HepG2 (cell line): ENCODE results near the gene RARA. TPM values are rescaled to one million over a fixed set of nuclear protein-coding genes. Genes with fewer than 3 reads are reported as not detected.

Source experiments
- ATAC-seq: fragments of 200-7000 bp; cut with Tn5 transposase; 3 replicates; pipeline ENCODE4 v1.9.1; 2020; ENCODE audit warnings: mild to moderate bottlenecking, moderate library complexity
- BruUV-seq: library from RNA; stranded (reverse); fragments of 400-500 nt; replicated peaks from 2 replicates; lab custom pipeline; 2021; lab: Mats Ljungman, UMichigan
- CTCF ChIA-PET: fragments of 300-600 bp; formaldehyde crosslinking; extraction: SDS; loops from one replicate; lab custom pipeline; 2021; ENCODE audit warnings: low total read pairs, inconsistent platforms, low intra/inter-chr PET ratio; lab: Yijun Ruan, JAX
- POLR2A ChIA-PET: fragments of 350-600 bp; sonication (Branson Sonifier 250); formaldehyde crosslinking; loops from one replicate; lab custom pipeline; 2020; ENCODE audit warnings: antibody characterized with exemption, inconsistent platforms; lab: Yijun Ruan, JAX
- DNase-seq: peaks from one replicate; pipeline ENCODE4 v3.0.0-alpha.2; 2015; ENCODE audit warnings: low spot score
- FAIRE-seq: peaks from 3 replicates; lab custom pipeline; 2011; peaks lifted over from hg19 to GRCh38; lab: Jason Lieb, UNC
- H2AFZ ChIP-seq: one replicate; pipeline ENCODE4 v1.6.1; 2011; ENCODE audit warnings: low read length, inconsistent platforms
- H3K27ac ChIP-seq: fragments of 300-600 bp; 3 replicates; pipeline ENCODE4 v1.8.0; 2011; ENCODE audit warnings: mixed run types, mild to moderate bottlenecking, mixed read lengths, low read length, inconsistent platforms; ENCODE audit not compliant: insufficient read depth; ENCODE audit errors: extremely low read length
- H3K27me3 ChIP-seq, 2 experiments: fragments of 200-600 bp in 1 of 2; 2 replicates in 1 of 2; 3 replicates in 1 of 2; pipeline versions ENCODE4 v1.6.0 to v1.8.0; 2011; ENCODE audit warnings: low read length in 2 of 2, mild to moderate bottlenecking in 2 of 2, moderate library complexity in 2 of 2, inconsistent platforms in 1 of 2; ENCODE audit not compliant: insufficient read depth in 2 of 2, control insufficient read depth in 1 of 2
- H3K36me3 ChIP-seq, 2 experiments: fragments of 200-600 bp in 1 of 2; replicated peaks in 1 of 2; 2 replicates in 1 of 2; 3 replicates in 1 of 2; pipeline versions ENCODE4 v1.5.1 to v1.8.0; 2011; ENCODE audit warnings: low read length in 2 of 2, inconsistent platforms in 1 of 2; ENCODE audit not compliant: insufficient read depth in 2 of 2, control insufficient read depth in 1 of 2
- H3K4me1 ChIP-seq: 2 replicates; pipeline ENCODE4 v1.5.1; 2012; ENCODE audit warnings: low read length, inconsistent platforms; ENCODE audit not compliant: insufficient read depth
- H3K4me2 ChIP-seq: 2 replicates; pipeline ENCODE4 v1.6.0; 2011; ENCODE audit warnings: low read depth, low read length, inconsistent platforms
- H3K4me3 ChIP-seq, 3 experiments: fragments of 200-600 bp in 1 of 3; sonication (generic), shearing (Covaris generic) in 1 of 3; replicated peaks in 1 of 3; 2 replicates each; pipeline ENCODE4 v1.5.1; 2011 to 2016; ENCODE audit warnings: low read length in 3 of 3, inconsistent platforms in 2 of 3, low read depth in 2 of 3, mild to moderate bottlenecking in 2 of 3, control low read depth in 1 of 3, mixed read lengths in 1 of 3; ENCODE audit not compliant: insufficient read depth in 1 of 3
- H3K79me2 ChIP-seq: one replicate; pipeline ENCODE4 v1.6.1; 2011; ENCODE audit warnings: low read length, inconsistent platforms; ENCODE audit not compliant: insufficient read depth
- H3K9ac ChIP-seq: 2 replicates; pipeline ENCODE4 v1.6.0; 2011; ENCODE audit warnings: mild to moderate bottlenecking, low read depth, low read length, inconsistent platforms; ENCODE audit not compliant: insufficient read depth
- H3K9me3 ChIP-seq: 2 replicates; pipeline ENCODE4 v1.5.1; 2012; ENCODE audit warnings: mild to moderate bottlenecking, low read length
- H4K20me1 ChIP-seq: 2 replicates; pipeline ENCODE4 v1.6.0; 2011; ENCODE audit warnings: inconsistent platforms, mild to moderate bottlenecking, low read length, moderate library complexity; ENCODE audit not compliant: insufficient read depth
- AGO1 ChIP-seq: fragments of 200-400 bp; formaldehyde crosslinking; IDR thresholded peaks from 2 replicates; pipeline ENCODE4 v1.6.1; 2017; ENCODE audit warnings: mild to moderate bottlenecking, low read depth, low read length, moderate library complexity; ENCODE audit not compliant: poor library complexity, severe bottlenecking
- CENPX ChIP-seq: sonication (generic); formaldehyde crosslinking; IDR thresholded peaks from 2 replicates; pipeline ENCODE4 v1.9.0; 2021; ENCODE audit warnings: mild to moderate bottlenecking, missing genetic modification reagents, moderate library complexity
- GLI4 ChIP-seq: sonication (generic); formaldehyde crosslinking; IDR thresholded peaks from 2 replicates; pipeline ENCODE4 v1.5.1; 2020; ENCODE audit warnings: missing genetic modification reagents, mild to moderate bottlenecking, moderate library complexity, borderline replicate concordance
- KLF15 ChIP-seq: sonication (generic); formaldehyde crosslinking; IDR thresholded peaks from 2 replicates; pipeline ENCODE4 v1.8.1; 2023; ENCODE audit warnings: borderline replicate concordance, mild to moderate bottlenecking, inconsistent platforms, missing genetic modification reagents, mixed read lengths
- ZFP36L1 ChIP-seq: sonication (generic); formaldehyde crosslinking; IDR thresholded peaks from 2 replicates; pipeline ENCODE4 v1.8.0; 2022; ENCODE audit warnings: mild to moderate bottlenecking, missing genetic modification reagents, moderate library complexity
- ZNF232 ChIP-seq: sonication (generic); formaldehyde crosslinking; IDR thresholded peaks from 2 replicates; pipeline ENCODE4 v1.4.0; 2020; ENCODE audit warnings: missing genetic modification reagents, borderline replicate concordance
- ZNF773 ChIP-seq: sonication (generic); formaldehyde crosslinking; IDR thresholded peaks from 2 replicates; pipeline ENCODE4 v1.4.0; 2020; ENCODE audit warnings: missing genetic modification reagents, borderline replicate concordance
- WGBS: methylation state at CpG from one replicate; pipeline ENCODE4 v1.1.6; 2017; ENCODE audit warnings: low lambda C conversion rate; 5-methylcytosine and 5-hydroxymethylcytosine counted together
- in situ Hi-C: cut with HindIII; loops from 2 replicates; pipeline ENCODE4 v1.10.0; 2017; ENCODE audit warnings: low pct_unique_long_range_greater_than_20kb; ENCODE audit not compliant: extremely low pct_ligation_motif_present
- intact Hi-C: fragments of 100-400 bp; cut with micrococcal nuclease; formaldehyde crosslinking; loops from one replicate; pipeline ENCODE4 v1.10.0; 2022; ENCODE audit not compliant: unreplicated experiment
- polyA plus RNA-seq, 8 experiments: library from polyadenylated mRNA; depleted of rRNA in 3 of 8; stranded (reverse) in 7 of 8; unstranded in 1 of 8; fragments of >200 nt; fragmentation: Illumina TruSeq in 4 of 8; extraction: Trizol in 4 of 8; gene quantifications; 2 replicates each; pipeline versions ENCODE4 v1.2.1 to v1.2.3, GENCODE V29; 2011 to 2016; ENCODE audit warnings: low read depth in 4 of 8, missing spikeins in 1 of 8, mixed read lengths in 1 of 8; ENCODE audit not compliant: insufficient read depth in 1 of 8
- total RNA-seq, 5 experiments: library from RNA; depleted of rRNA; stranded (reverse); fragments of >200 nt; fragmentation: Illumina TruSeq; extraction: Trizol; gene quantifications; 2 replicates each; pipeline ENCODE4 v1.2.3, GENCODE V29; 2016; ENCODE audit warnings: low read depth in 1 of 5

RARA gene
- total and polyA plus RNA-seq, 2 of the 13 experiments (the other 11 are each of a cell fraction or from before 2014, with no cell fraction given): 6.4 to 8.6 TPM

- POLR2A ChIA-PET: no interaction called here
- Histone ChIP-seq H3K36me3 (peaks cover 0 to 1% of the 10 kb centered on the region in 2 experiments; a peak in 1 of 5 replicates), H3K9ac (no peak overlapping the region), H3K27me3 (no peaks in the 10 kb centered on the region), H2AFZ (no peak overlapping the region), H3K4me3 (no peak overlapping the region), H3K9me3 (no peaks in the 10 kb centered on the region), H3K4me1 (peaks cover 48% of the 10 kb centered on the region), H4K20me1 (peaks cover 5% of the 10 kb centered on the region), H3K79me2 (peaks cover under 1% of the 10 kb centered on the region), H3K27ac (no peak overlapping the region), H3K4me2 (no peak overlapping the region)
- no peak for FAIRE-seq
- intact Hi-C loops: no loop called here
- no TSS peak for BruUV-seq
- WGBS: 95% methylated on average over 8 of the region's 8 CpGs
- no peak for DNase-seq
- CTCF ChIA-PET: no interaction called here
- in situ Hi-C loops: no loop called here
- ATAC-seq: no peak
- no peak for TF ChIP-seq GLI4 (CRISPR knock-in tag)
- no peak for TF ChIP-seq KLF15 (CRISPR knock-in tag)
- TF ChIP-seq AGO1: no peak
- no peak for TF ChIP-seq ZNF773 (CRISPR knock-in tag)
- TF ChIP-seq ZNF232 (CRISPR knock-in tag): no peak
These were observed 28.4 kb downstream of the RARA start for GRCh38 chr17:40337351-40337750.

- Histone ChIP-seq H3K4me2 (no peak overlapping the region), H3K27me3 (no peaks in the 10 kb centered on the region), H3K36me3 (peaks cover 0 to 1% of the 10 kb centered on the region in 2 experiments; a peak in 1 of 5 replicates), H3K79me2 (peaks cover 7% of the 10 kb centered on the region), H3K27ac (no peak overlapping the region), H3K4me3 (no peak overlapping the region), H3K4me1 (peaks cover 47% of the 10 kb centered on the region), H2AFZ (no peak overlapping the region), H4K20me1 (peaks cover 6% of the 10 kb centered on the region), H3K9ac (no peak overlapping the region), H3K9me3 (no peaks in the 10 kb centered on the region)
- intact Hi-C loops (no loop called here), in situ Hi-C loops (no loop called here)
- 97% methylated on average over 5 of the region's 5 CpGs for WGBS
- ATAC-seq (no peak), DNase-seq (no peak), FAIRE-seq (no peak)
- no TSS peak for BruUV-seq
- ChIA-PET CTCF (no interaction called here), POLR2A (interaction anchor here (0.7 kb wide), 1 partner anchor 1350 kb away, joined by 6 read pairs; no protein-coding TSS in a partner anchor)
- TF ChIP-seq ZFP36L1 (CRISPR knock-in tag) (no peak), CENPX (CRISPR knock-in tag) (no peak)
These were observed 29.1 kb downstream of the RARA start for GRCh38 chr17:40338058-40338457.
